Esophagus squamous epithelium (tissue), 5 donors: ENCODE data around the gene PKD2L2. TPM values are rescaled to one million over a fixed set of nuclear protein-coding genes. Genes with fewer than 3 reads are reported as not detected.
"Not testable (repeated sequence)": the region's sequence is repeated elsewhere in the genome, so short reads cannot be mapped to it uniquely, and the experiment has no call there.

Experiments
- DNase-seq: peaks from one replicate; lab custom pipeline; 2025; lab: John Stamatoyannopoulos, UW
- H3K27ac ChIP-seq, 4 donors: fragments of 200-600 bp; sonication (generic); one replicate each; pipeline ENCODE4 v1.5.1; 2016 to 2019; ENCODE audit warnings: mild to moderate bottlenecking in 1 of 4
- H3K27me3 ChIP-seq, 4 donors: fragments of 200-600 bp; sonication (generic); 1 replicate in 3 of 4; 2 replicates in 1 of 4; pipeline versions ENCODE4 v1.5.1 to v1.6.0; 2017 to 2021; ENCODE audit warnings: antibody characterized with exemption in 1 of 4
- H3K36me3 ChIP-seq, 3 donors: fragments of 200-600 bp; sonication (generic); one replicate each; pipeline ENCODE4 v1.5.1; 2016 to 2019
- H3K4me1 ChIP-seq, 3 donors: fragments of 200-600 bp; sonication (generic); one replicate each; pipeline ENCODE4 v1.5.1; 2017 to 2019
- H3K4me3 ChIP-seq, 4 donors: fragments of 200-600 bp; sonication (generic); 1 replicate in 3 of 4; 2 replicates in 1 of 4; pipeline ENCODE4 v1.5.1; 2016 to 2019; ENCODE audit warnings: mild to moderate bottlenecking in 2 of 4, moderate library complexity in 1 of 4
- H3K9me3 ChIP-seq, 3 donors: fragments of 200-600 bp; sonication (generic); one replicate each; pipeline ENCODE4 v1.5.1; 2016 to 2019
- POLR2A ChIP-seq, 4 donors: fragments of 450-650 bp; IDR thresholded peaks; one replicate each; pipeline ENCODE4 v1.6.1; 2017; ENCODE audit warnings: antibody characterized with exemption in 4 of 4, mild to moderate bottlenecking in 4 of 4, moderate library complexity in 3 of 4
- WGBS, 2 donors: methylation state at CpG; one replicate each; pipeline ENCODE4 v1.1.5; 2018; 5-methylcytosine and 5-hydroxymethylcytosine counted together
- intact Hi-C: fragments of 100-400 bp; cut with DNase I; formaldehyde crosslinking; loops from one replicate; pipeline ENCODE4 v1.15.0; 2022
- total RNA-seq, 4 donors: library from RNA; depleted of rRNA; stranded (reverse); fragments of >200 nt; gene quantifications; one replicate each; pipeline ENCODE4 v1.1.0, GENCODE V29; 2016
- TF ChIP-seq, protein P1 (sequence below), 6 experiments: fragments of 450-650 bp in 4 of 6; fragments of 200-600 bp in 2 of 6; sonication (generic) in 2 of 6; IDR thresholded peaks; one replicate each; pipeline ENCODE4 v1.5.1; 2016 to 2019; ENCODE audit warnings: antibody characterized with exemption in 6 of 6, mild to moderate bottlenecking in 4 of 6, moderate library complexity in 4 of 6
- donor health status: DM: yes; HTN: yes; CAD: no.

Gene PKD2L2
- total RNA-seq, 4 donors from 2014 or later: not detected

DNA sequence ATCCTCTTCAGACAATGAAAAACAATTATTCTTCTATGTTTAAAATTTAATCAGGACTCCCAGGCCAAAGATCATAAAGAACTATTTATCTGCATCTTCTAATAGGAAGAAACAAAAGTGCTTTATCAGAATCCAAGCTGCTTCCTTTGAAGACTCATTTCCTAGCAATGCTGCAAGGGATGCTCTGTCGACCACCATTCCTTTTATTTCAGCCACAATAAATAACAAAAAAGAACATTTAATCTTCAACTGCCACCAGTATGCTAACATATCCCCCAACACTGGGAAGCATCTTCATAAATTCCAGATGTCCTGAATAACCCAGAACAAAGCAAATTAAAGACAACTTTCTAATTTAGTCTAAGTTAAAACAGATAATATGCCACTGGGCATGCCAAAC, 68.7 kb downstream of the PKD2L2 start:
- TF ChIP-seq POLR2A (IDR thresholded peaks at IDR 0.05): no peak
- TF ChIP-seq, protein P1, sequence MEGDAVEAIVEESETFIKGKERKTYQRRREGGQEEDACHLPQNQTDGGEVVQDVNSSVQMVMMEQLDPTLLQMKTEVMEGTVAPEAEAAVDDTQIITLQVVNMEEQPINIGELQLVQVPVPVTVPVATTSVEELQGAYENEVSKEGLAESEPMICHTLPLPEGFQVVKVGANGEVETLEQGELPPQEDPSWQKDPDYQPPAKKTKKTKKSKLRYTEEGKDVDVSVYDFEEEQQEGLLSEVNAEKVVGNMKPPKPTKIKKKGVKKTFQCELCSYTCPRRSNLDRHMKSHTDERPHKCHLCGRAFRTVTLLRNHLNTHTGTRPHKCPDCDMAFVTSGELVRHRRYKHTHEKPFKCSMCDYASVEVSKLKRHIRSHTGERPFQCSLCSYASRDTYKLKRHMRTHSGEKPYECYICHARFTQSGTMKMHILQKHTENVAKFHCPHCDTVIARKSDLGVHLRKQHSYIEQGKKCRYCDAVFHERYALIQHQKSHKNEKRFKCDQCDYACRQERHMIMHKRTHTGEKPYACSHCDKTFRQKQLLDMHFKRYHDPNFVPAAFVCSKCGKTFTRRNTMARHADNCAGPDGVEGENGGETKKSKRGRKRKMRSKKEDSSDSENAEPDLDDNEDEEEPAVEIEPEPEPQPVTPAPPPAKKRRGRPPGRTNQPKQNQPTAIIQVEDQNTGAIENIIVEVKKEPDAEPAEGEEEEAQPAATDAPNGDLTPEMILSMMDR (IDR thresholded peaks at IDR 0.05): no peak
- DNase-seq: no peak
- H3K36me3 ChIP-seq: peaks cover 0 to 75% (median 0%) of the 10 kb centered on the region in 3 donors
- no peaks in the 10 kb centered on the region for H3K9me3 ChIP-seq
- intact Hi-C loops: no loop called here
- peaks cover 0 to 13% (median 6%) of the 10 kb centered on the region in 3 donors for H3K4me1 ChIP-seq
- 37 to 72% methylated on average over 1 of the region's 1 CpG for WGBS, 2 donors
- H3K27me3 ChIP-seq: no peaks in the 10 kb centered on the region
- H3K27ac ChIP-seq: no peak overlapping the region
- H3K4me3 ChIP-seq: no peak overlapping the region

DNA sequence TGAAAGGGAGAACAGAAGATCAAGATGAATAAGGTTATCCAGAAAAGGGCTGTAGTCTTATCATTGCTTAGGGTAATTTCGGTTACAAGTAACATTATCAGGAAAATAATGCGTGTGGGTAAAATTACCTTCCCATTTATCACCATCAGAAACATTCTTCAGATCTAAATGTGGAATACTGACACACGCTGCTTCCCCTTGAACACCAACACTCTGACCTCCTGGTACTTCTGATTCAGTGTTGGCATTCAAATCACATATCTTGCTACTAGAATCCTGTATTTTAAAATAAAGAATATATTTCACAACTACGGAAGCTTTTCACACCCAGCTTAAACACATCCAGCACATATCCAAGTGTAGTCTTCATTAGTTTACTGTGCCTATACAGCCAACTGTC, 70.2 kb downstream of the PKD2L2 start:
- peaks cover 0 to 4% (median 2%) of the 10 kb centered on the region in 3 donors for H3K4me1 ChIP-seq
- H3K4me3 ChIP-seq: no peak overlapping the region
- 92 to 93% methylated on average over 4 of the region's 4 CpGs for WGBS, 2 donors
- TF ChIP-seq, protein P1 (IDR thresholded peaks at IDR 0.05): no peak
- no peak for TF ChIP-seq POLR2A (IDR thresholded peaks at IDR 0.05)
- no peak overlapping the region for H3K27ac ChIP-seq
- no peaks in the 10 kb centered on the region for H3K9me3 ChIP-seq
- DNase-seq: no peak
- intact Hi-C loops: no loop called here
- H3K36me3 ChIP-seq: peaks cover 0 to 81% (median 0%) of the 10 kb centered on the region in 3 donors
- no peaks in the 10 kb centered on the region for H3K27me3 ChIP-seq

DNA sequence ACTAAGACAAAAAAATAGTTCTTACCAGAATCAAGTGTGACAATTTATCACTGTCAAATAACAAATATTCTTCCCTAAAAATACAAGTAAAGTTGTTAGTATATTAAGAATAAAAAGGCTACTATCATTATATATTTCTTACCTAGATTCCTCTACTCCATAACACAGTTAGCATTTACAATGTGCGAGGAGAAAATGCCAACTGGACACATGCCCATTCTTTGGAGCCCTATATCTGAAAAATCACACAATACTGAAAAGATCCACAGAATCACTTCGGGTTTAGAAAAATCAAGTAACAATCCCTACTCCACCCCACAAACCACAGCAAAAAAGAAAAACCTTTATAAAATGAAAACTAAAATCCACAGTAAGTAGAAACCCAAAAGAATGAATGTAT, 70.9 kb downstream of the PKD2L2 start:
- 72 to 81% methylated on average over 2 of the region's 2 CpGs for WGBS, 2 donors
- H3K36me3 ChIP-seq: peaks cover 0 to 87% (median 0%) of the 10 kb centered on the region in 3 donors
- no peak for DNase-seq

DNA sequence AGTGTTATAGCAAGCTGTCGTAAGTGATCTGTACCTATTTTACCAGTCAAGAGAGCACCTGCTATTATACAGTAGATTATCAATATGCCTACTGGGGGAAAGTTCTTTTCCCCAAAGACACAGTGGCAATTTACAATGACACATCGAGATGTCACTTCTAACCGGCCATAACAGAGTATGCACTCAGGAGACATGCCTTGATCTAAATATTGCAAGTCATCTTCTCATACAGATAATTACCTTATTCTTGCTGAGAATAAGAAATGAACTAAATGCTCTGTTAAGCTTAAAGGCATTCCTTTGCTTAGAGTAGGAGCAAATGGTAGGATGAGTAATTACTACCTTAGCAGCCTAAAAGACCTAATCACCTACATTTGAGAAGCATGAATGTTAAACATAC, 71.6 kb downstream of the PKD2L2 start:
- no peaks in the 10 kb centered on the region for H3K4me1 ChIP-seq
- no peak for DNase-seq
- no peak for TF ChIP-seq POLR2A (IDR thresholded peaks at IDR 0.05)
- TF ChIP-seq, protein P1 (IDR thresholded peaks at IDR 0.05): no peak
- H3K4me3 ChIP-seq: no peak overlapping the region
- H3K27ac ChIP-seq: no peak overlapping the region
- peaks cover 0 to 89% (median 0%) of the 10 kb centered on the region in 3 donors for H3K36me3 ChIP-seq
- WGBS, 2 donors: 84 to 94% methylated on average over 3 of the region's 3 CpGs
- H3K9me3 ChIP-seq: no peaks in the 10 kb centered on the region
- intact Hi-C loops: no loop called here
- no peaks in the 10 kb centered on the region for H3K27me3 ChIP-seq

More for the DNA sequence above, 70.9 kb downstream of the PKD2L2 start:
- intact Hi-C loops: no loop called here
- Histone ChIP-seq H3K9me3 (no peaks in the 10 kb centered on the region), H3K4me3 (no peak overlapping the region), H3K27me3 (no peaks in the 10 kb centered on the region), H3K4me1 (no peaks in the 10 kb centered on the region), H3K27ac (no peak overlapping the region)
- TF ChIP-seq POLR2A (IDR thresholded peaks at IDR 0.05): no peak
- TF ChIP-seq, protein P1 (IDR thresholded peaks at IDR 0.05): no peak

DNA sequence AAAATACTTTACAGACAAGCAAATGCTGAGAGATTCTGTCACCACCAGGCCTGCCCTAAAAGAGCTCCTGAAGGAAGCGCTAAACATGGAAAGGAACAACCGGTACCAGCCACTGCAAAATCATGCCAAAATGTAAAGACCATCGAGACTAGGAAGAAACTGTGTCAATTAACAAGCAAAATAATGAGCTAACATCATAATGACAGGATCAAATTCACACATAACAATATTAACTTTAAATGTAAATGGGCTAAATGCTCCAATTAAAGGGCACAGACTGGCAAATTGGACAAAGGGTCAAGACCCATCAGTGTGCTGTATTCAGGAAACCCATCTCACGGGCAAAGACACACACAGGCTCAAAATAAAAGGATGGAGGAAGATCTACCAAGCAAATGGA, 81.1 kb downstream of the PKD2L2 start:
- WGBS, 2 donors: 100% methylated on average over 1 to 3 of the region's 4 CpGs
- H3K27ac ChIP-seq, DNase-seq, H3K4me1 ChIP-seq, intact Hi-C loops, H3K27me3 ChIP-seq, H3K9me3 ChIP-seq, H3K4me3 ChIP-seq: not testable (repeated sequence)
- H3K36me3 ChIP-seq: peaks cover 0 to 47% (median 0%) of the 10 kb centered on the region in 3 donors

DNA sequence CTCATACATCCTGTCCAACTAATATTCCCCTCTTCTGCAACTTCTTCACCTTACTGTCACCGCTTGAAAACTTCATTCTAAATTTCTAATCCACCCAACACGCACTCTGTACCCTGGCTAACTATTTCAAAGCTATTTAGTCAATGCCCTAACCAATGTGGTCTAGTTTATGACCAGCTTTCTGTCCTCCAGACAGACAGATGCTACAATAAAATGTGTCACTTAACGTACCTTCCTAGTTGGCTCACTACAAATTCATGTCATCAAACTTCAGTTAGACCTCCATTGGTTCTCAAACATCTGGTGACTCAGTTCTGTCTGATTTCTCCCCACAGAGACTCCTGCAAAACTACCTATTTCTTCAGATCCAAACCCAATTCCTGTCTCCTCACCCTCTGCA, 86.0 kb downstream of the PKD2L2 start:
- DNase-seq: no peak
- TF ChIP-seq POLR2A (IDR thresholded peaks at IDR 0.05): no peak
- TF ChIP-seq, protein P1 (IDR thresholded peaks at IDR 0.05): no peak
- Histone ChIP-seq H3K9me3 (no peaks in the 10 kb centered on the region), H3K4me3 (no peak overlapping the region), H3K4me1 (peaks cover 0 to 4% (median 0%) of the 10 kb centered on the region in 3 donors), H3K36me3 (peaks cover 0 to 52% (median 0%) of the 10 kb centered on the region in 3 donors), H3K27ac (no peak overlapping the region), H3K27me3 (no peaks in the 10 kb centered on the region)
- 90 to 91% methylated on average over 3 of the region's 3 CpGs for WGBS, 2 donors
- intact Hi-C loops: no loop called here
